Esophagus (tissue), 2 donors: Measurements from ENCODE around the gene CCDC86. TPM values are rescaled to one million over a fixed set of nuclear protein-coding genes. Genes with fewer than 3 reads are reported as not detected.

ENCODE experiments used
- H3K27ac ChIP-seq, 2 donors: one replicate each; pipeline ENCODE4 v1.5.1; 2013; ENCODE audit warnings: low read depth in 2 of 2, mild to moderate bottlenecking in 2 of 2, inconsistent platforms in 1 of 2, low read length in 1 of 2, moderate library complexity in 1 of 2
- H3K27me3 ChIP-seq, 2 donors: one replicate each; pipeline ENCODE4 v1.6.1; 2013; ENCODE audit warnings: low read length in 2 of 2, control low read depth in 1 of 2, mild to moderate bottlenecking in 1 of 2; ENCODE audit not compliant: insufficient read depth in 2 of 2, control insufficient read depth in 1 of 2
- H3K36me3 ChIP-seq, 2 donors: one replicate each; pipeline ENCODE4 v1.6.1; 2013; ENCODE audit warnings: low read length in 1 of 2; ENCODE audit not compliant: control insufficient read depth in 2 of 2, insufficient read depth in 2 of 2
- H3K4me1 ChIP-seq, 2 donors: one replicate each; pipeline ENCODE4 v1.6.1; 2013; ENCODE audit warnings: low read length in 1 of 2; ENCODE audit not compliant: control insufficient read depth in 2 of 2, insufficient read depth in 2 of 2
- H3K4me3 ChIP-seq, 2 donors: one replicate each; pipeline ENCODE4 v1.5.1; 2013; ENCODE audit warnings: low read length in 2 of 2, mild to moderate bottlenecking in 2 of 2, low read depth in 1 of 2, moderate library complexity in 1 of 2
- H3K9me3 ChIP-seq, 2 donors: one replicate each; pipeline ENCODE4 v1.6.1; 2013; ENCODE audit warnings: mild to moderate bottlenecking in 2 of 2, low read depth in 1 of 2, low read length in 1 of 2, moderate library complexity in 1 of 2; ENCODE audit not compliant: control insufficient read depth in 2 of 2, insufficient read depth in 1 of 2
- WGBS, 2 donors: extraction: QIAGEN DNeasy Blood & Tissue Kit; methylation state at CpG; one replicate each; pipeline ENCODE4 v1.1.7; 2013; 5-methylcytosine and 5-hydroxymethylcytosine counted together
- polyA plus RNA-seq, 2 donors: library from polyadenylated mRNA; stranded (reverse); fragments of 200-250 nt; gene quantifications; one replicate each; pipeline ENCODE4 v1.2.3, GENCODE V29; 2013
- donor health status: healthy with polysubstance abuse.
- donor health status: Bipolar disorder and iron deficiency.

Gene CCDC86
- polyA plus RNA-seq, 2 donors, result 9.3 to 18.6 TPM

DNA sequence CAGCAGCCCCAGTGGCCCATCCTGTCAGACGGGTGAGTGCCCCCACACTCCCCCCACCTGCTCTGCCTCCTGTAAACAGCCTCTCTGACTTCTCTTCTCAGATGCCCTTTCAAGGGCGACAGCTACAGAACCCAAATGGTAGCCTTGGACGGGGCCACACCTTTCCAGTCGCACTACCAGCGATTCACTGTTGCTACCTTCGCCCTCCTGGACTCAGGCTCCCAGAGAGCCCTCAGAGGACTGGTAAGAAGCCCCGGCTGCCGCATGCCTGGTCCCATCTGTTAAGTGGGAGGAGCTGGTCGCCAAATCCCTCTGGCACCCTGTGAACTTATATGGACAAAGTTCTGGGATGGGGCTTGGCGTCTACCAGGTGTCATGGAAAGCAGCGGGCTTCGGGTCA, 31.6 kb downstream of the CCDC86 start:
- H3K27me3 ChIP-seq, result no peaks in the 10 kb centered on the region
- H3K36me3 ChIP-seq, result no peaks in the 10 kb centered on the region
- H3K27ac ChIP-seq, result no peak overlapping the region
- 81 to 85% methylated on average over 12 of the region's 12 CpGs for WGBS, 2 donors
- H3K4me1 ChIP-seq, result peaks cover 2 to 5% of the 10 kb centered on the region in 2 donors
- no peak overlapping the region for H3K4me3 ChIP-seq
- H3K9me3 ChIP-seq, result no peaks in the 10 kb centered on the region

DNA sequence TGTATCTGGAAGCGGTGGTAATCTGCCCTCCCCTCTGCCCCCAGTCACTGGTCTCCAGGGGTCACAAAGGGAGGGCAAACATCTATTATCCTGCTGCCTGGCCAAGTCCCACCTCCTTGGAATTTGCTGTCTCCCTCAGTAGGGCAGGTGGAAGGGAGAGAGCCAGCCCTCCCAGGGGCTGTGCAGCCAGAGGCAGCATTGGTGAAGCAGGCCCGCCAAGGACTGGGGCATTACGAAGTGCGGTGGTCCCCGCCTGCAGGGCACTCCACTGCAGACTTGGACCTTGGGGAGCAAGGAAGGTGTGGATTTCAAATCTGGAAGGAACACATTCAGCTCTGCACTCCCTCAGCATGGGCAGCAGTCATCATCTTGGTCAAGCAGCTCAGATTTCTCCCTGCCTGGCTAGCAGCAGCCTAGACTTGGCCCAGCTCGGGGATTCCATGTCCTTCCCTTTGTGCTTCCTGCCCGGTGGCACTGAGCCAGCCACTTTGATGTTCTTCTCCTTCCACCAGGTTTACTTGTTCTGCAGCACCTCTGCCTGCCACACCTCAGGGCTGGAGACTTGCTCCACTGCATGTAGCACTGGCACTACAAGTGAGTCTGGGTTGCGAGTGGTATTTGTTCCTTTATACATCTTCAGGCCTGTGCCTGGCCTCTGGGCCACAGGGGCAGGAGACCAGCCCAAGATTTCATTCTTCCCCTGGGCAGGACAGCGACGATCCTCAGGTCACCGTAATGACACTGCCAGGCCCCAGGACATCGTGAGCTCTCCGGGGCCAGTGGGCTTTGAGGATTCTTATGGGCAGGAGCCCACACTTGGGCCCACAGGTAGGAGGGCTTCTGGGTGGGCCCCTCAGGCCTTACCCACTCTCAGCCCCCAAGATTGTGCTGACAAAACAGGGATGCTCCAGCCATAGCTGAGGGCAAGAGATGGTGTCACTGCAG, 32.8 kb downstream of the CCDC86 start:
- WGBS, 2 donors, result 90% methylated on average over 13 of the region's 13 CpGs

DNA sequence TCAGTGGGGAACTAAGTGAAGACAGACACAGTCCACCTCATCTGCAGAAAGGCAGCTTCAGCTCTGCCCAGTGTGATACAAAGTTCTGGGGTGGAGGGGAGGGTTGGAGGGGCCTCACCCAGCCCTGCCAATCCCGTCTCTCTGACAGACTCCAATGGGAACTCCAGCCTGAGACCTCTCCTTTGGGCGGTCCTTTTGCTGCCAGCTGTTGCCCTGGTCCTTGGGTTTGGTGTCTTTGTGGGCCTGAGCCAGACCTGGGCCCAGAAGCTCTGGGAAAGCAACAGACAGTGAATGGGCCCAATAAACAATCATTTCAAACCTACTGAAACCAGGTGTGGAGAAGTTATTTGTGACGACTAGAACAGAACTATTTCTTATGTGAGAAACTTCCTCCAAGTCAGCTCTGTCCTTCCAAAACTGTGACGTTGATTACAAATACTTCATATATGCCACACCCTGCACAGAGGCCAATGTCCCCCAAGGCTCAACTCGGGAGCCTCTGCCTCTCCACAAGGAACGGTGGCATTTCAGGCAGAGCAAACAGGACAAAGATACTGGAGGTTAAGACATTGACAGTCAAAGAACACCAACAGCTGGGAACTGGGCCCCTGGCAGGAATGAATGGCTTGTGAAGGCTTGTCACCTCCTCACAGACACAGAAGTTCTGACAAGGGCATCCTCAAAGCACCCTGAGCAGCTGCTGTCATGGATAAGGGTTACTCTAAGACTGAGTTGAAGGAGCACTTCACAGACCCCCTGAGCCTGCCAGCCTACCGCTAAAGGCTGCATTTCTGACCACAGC, 33.7 kb downstream of the CCDC86 start:
- WGBS, 2 donors, result 79 to 81% methylated on average over 7 of the region's 7 CpGs

More for the DNA sequence above, 32.8 kb downstream of the CCDC86 start:
- no peak overlapping the region for H3K4me3 ChIP-seq
- H3K27ac ChIP-seq, result no peak overlapping the region
- H3K4me1 ChIP-seq, result peaks cover 2 to 5% of the 10 kb centered on the region in 2 donors
- H3K36me3 ChIP-seq, result peaks cover 0 to 2% of the 10 kb centered on the region in 2 donors
- H3K9me3 ChIP-seq, result no peaks in the 10 kb centered on the region
- no peaks in the 10 kb centered on the region for H3K27me3 ChIP-seq

DNA sequence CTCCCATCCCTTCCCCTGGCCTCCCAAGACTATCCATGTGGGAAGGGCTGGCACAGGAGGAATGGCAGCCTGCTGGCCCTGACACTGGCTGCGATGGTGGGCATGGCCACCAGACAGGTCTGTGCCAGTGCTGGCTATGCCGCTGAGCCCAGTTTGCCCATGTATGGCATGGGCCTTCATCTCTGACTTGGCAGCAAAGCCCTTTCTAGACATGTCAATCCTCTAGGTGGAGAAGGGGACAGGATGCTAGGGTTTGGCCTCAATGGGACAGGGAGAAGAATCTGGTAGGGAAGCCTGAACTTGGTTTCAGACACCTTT, 34.2 kb downstream of the CCDC86 start:
- WGBS, 2 donors, result 98% methylated on average over 2 of the region's 2 CpGs
- H3K36me3 ChIP-seq, result peaks cover 0 to 4% of the 10 kb centered on the region in 2 donors
- H3K9me3 ChIP-seq, result no peaks in the 10 kb centered on the region
- peaks cover 2 to 5% of the 10 kb centered on the region in 2 donors for H3K4me1 ChIP-seq
- H3K4me3 ChIP-seq, result no peak overlapping the region
- no peak overlapping the region for H3K27ac ChIP-seq
- no peaks in the 10 kb centered on the region for H3K27me3 ChIP-seq

More for the DNA sequence above, 33.7 kb downstream of the CCDC86 start:
- Histone ChIP-seq H3K4me3 (no peak overlapping the region), H3K4me1 (peaks cover 2 to 5% of the 10 kb centered on the region in 2 donors), H3K9me3 (no peaks in the 10 kb centered on the region), H3K27me3 (no peaks in the 10 kb centered on the region), H3K36me3 (peaks cover 0 to 2% of the 10 kb centered on the region in 2 donors), H3K27ac (no peak overlapping the region)

DNA sequence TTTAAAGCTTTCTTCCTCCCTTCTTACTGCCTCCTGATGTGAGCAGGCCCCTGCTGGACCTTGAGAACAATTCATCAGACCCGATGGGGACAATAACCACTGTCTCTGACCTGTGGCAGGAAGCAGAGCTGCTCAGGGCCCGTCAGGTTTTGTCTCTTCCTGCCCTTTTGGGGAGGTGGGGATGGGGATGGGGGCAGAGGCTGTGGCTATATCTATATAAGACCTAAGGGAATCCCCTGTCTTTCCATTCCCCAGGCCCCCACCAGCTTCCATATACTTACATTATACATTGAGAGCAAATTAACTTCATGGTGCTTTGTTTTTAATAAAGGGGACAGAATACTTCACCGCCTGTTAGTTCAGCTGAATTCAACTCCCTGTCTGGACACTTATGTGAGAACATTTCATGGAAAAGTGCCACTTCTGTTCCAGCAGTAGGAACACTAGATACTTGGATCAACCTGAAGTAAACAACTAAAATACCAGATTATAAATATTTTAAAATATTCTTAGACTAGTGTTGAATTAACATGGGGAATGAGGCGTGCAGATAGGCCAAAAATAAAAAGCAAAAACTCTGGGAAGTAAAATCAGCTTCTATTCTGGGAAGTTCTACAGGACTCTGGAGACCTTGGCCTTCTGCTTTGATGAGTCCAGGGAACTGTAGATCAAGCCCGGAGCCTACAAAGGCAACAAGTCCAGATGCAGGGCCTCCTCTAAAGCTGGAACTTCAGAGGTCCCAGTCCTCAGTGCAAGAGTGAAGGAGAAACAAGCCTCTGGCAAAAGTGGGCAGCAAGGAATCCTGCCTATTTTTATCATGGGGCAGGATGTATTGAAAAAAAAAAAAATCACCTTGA, 36.6 kb downstream of the CCDC86 start:
- H3K36me3 ChIP-seq, result peaks cover 0 to 4% of the 10 kb centered on the region in 2 donors
- H3K27ac ChIP-seq, result peak overlapping the region; percentile 13 to 76
- H3K27me3 ChIP-seq, result no peaks in the 10 kb centered on the region
- H3K4me1 ChIP-seq, result peaks cover 0 to 2% of the 10 kb centered on the region in 2 donors
- WGBS, 2 donors, result 67 to 73% methylated on average over 5 of the region's 5 CpGs
- H3K9me3 ChIP-seq, result no peaks in the 10 kb centered on the region
- H3K4me3 ChIP-seq, result no peak overlapping the region

DNA sequence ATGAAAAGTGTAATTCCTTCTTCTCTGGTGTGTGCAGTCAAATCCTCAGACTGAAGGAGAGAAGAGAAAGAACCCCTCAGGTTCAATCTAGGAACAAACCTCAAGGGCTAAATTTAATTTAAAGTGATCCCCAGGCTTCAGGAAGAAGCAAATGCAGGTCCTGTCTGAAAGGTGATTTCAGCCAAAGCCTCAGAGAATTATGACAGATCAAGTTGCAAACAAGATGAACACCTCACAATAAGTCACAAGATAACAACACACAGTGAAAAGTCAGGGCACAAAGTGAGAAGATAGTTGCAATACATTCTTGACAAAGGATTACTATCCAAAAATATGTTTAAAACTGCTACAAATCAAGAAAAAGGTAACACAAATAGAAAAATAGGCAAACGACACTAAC, 37.2 kb downstream of the CCDC86 start:
- WGBS, 2 donors, result 79 to 93% methylated on average over 1 of the region's 1 CpG
- H3K9me3 ChIP-seq, result no peaks in the 10 kb centered on the region
- H3K4me1 ChIP-seq, result peaks cover 0 to 2% of the 10 kb centered on the region in 2 donors
- peaks cover 0 to 4% of the 10 kb centered on the region in 2 donors for H3K36me3 ChIP-seq
- H3K4me3 ChIP-seq, result no peak overlapping the region
- no peaks in the 10 kb centered on the region for H3K27me3 ChIP-seq
- no peak overlapping the region for H3K27ac ChIP-seq

DNA sequence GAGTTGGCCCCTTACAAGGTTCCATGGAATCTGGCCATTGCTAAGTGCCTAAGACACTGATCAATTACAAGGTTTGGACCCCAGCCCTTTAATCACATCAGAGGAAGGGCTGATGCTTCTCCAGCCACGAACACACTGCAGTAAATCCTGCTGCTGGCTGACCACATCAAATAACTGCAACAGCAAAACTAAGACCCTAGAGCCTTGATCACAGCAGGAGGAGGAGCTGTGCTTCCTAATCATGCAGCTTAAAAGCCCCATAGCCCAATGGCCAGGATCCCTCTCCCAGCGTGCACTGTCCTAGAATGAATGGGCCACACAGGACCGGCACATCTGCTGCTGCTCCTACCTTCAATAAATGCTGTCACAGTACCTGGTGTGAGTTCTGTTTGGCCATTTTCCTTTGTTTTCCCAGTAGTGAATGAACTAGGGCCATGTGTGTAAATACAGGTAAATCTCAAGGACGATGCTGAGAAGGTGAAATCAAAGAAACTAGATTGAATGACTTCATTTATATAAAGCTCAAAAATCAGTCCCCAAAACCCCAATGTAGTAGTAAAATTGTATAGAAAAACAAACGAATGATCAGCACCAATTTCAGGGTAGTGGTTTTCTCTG, 38.2 kb downstream of the CCDC86 start:
- WGBS, 2 donors, result 76 to 77% methylated on average over 5 of the region's 5 CpGs
- H3K4me3 ChIP-seq, result no peak overlapping the region
- no peak overlapping the region for H3K27ac ChIP-seq
- no peaks in the 10 kb centered on the region for H3K9me3 ChIP-seq
- H3K4me1 ChIP-seq, result no peaks in the 10 kb centered on the region
- H3K27me3 ChIP-seq, result no peaks in the 10 kb centered on the region
- peaks cover 0 to 4% of the 10 kb centered on the region in 2 donors for H3K36me3 ChIP-seq

DNA sequence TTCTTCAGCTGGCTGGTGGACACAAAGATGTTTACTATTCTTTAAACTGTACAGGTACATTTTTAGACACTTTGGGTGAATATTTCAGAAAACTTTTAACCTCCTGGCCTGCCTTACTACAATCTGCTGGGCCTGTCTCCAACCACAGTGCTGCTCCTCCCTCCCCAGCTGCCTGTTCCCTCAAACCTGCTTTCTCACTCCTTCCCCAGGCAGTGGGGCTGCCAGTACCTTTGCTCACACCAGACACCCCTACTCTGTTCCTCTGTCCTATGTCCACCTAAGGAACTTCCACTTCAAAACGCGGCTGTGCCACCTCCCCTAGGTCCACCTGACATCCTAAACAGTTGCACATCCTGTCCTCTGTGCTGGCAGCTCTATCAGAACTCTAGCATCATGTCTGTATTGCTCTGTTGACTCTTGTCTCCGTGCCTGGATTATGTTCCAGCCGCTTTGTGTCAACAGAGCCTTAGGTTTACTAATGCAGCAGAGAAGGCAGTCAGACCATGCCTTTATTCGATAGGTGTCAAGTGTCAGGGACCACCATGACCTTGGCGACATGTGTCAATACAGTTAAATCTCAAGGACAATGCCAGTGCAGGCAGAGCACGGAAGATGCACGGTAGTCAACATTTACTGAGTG, 38.9 kb downstream of the CCDC86 start:
- 73% methylated on average over 8 of the region's 8 CpGs for WGBS, 2 donors
- H3K27ac ChIP-seq, result no peak overlapping the region

More for the DNA sequence above, 38.9 kb downstream of the CCDC86 start:
- no peak overlapping the region for H3K4me3 ChIP-seq
- H3K27me3 ChIP-seq, result no peaks in the 10 kb centered on the region
- no peaks in the 10 kb centered on the region for H3K4me1 ChIP-seq
- no peaks in the 10 kb centered on the region for H3K9me3 ChIP-seq
- H3K36me3 ChIP-seq, result peaks cover 0 to 4% of the 10 kb centered on the region in 2 donors
